Mucosa of descending colon (tissue), 3 donors: ENCODE measurements around the gene GALNT9. TPM values are rescaled to one million over a fixed set of nuclear protein-coding genes. Genes with fewer than 3 reads are reported as not detected.

Source experiments
- ATAC-seq: fragments of 200-7000 bp; cut with Tn5 transposase; one replicate; pipeline ENCODE4 v1.9.1; 2020; ENCODE audit warnings: mild to moderate bottlenecking, moderate library complexity
- DNase-seq, 3 donors: peaks; one replicate each; pipeline ENCODE4 v3.0.0-alpha.2; 2020
- H3K36me3 ChIP-seq: fragments of 200-600 bp; one replicate; pipeline ENCODE4 v1.8.0; 2021; ENCODE audit warnings: low read depth, mild to moderate bottlenecking
- H3K4me1 ChIP-seq: fragments of 200-600 bp; one replicate; pipeline ENCODE4 v1.8.0; 2021; ENCODE audit warnings: low read depth, mild to moderate bottlenecking
- H3K4me3 ChIP-seq: fragments of 200-600 bp; one replicate; pipeline ENCODE4 v1.8.0; 2021; ENCODE audit warnings: mild to moderate bottlenecking
- H3K9me3 ChIP-seq: fragments of 200-600 bp; one replicate; pipeline ENCODE4 v1.8.0; 2021; ENCODE audit warnings: mild to moderate bottlenecking
- intact Hi-C, 2 donors: fragments of 100-400 bp; cut with DNase I in 1 of 2; cut with micrococcal nuclease in 1 of 2; formaldehyde crosslinking; loops; one replicate each; pipeline versions ENCODE4 v1.11.0 to v1.11.1; 2022; cut with DNase I, micrococcal nuclease
- total RNA-seq, 3 donors: library from RNA; stranded (reverse); fragmentation: NEBNext Ultra II Directional in 2 of 3; extraction: Animal tissue kit (Norgen Biotek cat#: 25700) in 2 of 3; gene quantifications; one replicate each; pipeline versions ENCODE4 v1.2.1 to v1.2.4, GENCODE V29; 2021 to 2023
- TF ChIP-seq, protein P1 (sequence below): fragments of 200-600 bp; IDR thresholded peaks from one replicate; pipeline ENCODE4 v1.8.0; 2022; ENCODE audit warnings: antibody characterized with exemption, mild to moderate bottlenecking
- donor health status: DM: no; HTN: no; CAD: no; lungs with moderate emphysema.
- donor health status: DM: no; HTN: no; CAD: no.
- donor health status: DM: no; HTN: yes; CAD: no.

Gene GALNT9
- total RNA-seq, 3 donors from 2014 or later: 0.43 to 3.7 TPM; not detected in 1

DNA sequence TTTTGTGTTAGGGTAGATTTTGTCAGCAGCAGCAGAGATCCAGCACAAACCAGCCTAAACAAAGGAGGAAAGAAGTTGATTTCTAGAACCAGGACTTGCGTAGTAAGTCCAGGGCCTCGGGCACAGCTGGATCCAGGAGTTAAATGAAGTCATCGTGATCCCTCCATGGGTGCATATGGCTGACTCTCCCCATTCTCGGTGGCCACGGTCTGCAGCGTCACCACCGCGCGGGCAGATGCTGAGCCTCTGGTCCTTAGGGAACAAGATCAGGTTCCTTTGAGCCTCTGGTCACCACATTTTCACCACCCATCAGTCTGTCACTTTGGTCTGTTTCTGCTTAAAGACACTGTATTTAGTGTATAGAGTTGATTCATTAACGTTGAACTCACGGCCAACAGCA is 14.8 kb upstream of the GALNT9 start:
- Histone ChIP-seq H3K4me1 (no peaks in the 10 kb centered on the region), H3K36me3 (no peaks in the 10 kb centered on the region), H3K9me3 (no peaks in the 10 kb centered on the region), H3K4me3 (no peak overlapping the region)
- TF ChIP-seq, protein P1, sequence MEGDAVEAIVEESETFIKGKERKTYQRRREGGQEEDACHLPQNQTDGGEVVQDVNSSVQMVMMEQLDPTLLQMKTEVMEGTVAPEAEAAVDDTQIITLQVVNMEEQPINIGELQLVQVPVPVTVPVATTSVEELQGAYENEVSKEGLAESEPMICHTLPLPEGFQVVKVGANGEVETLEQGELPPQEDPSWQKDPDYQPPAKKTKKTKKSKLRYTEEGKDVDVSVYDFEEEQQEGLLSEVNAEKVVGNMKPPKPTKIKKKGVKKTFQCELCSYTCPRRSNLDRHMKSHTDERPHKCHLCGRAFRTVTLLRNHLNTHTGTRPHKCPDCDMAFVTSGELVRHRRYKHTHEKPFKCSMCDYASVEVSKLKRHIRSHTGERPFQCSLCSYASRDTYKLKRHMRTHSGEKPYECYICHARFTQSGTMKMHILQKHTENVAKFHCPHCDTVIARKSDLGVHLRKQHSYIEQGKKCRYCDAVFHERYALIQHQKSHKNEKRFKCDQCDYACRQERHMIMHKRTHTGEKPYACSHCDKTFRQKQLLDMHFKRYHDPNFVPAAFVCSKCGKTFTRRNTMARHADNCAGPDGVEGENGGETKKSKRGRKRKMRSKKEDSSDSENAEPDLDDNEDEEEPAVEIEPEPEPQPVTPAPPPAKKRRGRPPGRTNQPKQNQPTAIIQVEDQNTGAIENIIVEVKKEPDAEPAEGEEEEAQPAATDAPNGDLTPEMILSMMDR: no peak
- ATAC-seq (no peak), DNase-seq (no peak)
- intact Hi-C loops: no loop called here

DNA sequence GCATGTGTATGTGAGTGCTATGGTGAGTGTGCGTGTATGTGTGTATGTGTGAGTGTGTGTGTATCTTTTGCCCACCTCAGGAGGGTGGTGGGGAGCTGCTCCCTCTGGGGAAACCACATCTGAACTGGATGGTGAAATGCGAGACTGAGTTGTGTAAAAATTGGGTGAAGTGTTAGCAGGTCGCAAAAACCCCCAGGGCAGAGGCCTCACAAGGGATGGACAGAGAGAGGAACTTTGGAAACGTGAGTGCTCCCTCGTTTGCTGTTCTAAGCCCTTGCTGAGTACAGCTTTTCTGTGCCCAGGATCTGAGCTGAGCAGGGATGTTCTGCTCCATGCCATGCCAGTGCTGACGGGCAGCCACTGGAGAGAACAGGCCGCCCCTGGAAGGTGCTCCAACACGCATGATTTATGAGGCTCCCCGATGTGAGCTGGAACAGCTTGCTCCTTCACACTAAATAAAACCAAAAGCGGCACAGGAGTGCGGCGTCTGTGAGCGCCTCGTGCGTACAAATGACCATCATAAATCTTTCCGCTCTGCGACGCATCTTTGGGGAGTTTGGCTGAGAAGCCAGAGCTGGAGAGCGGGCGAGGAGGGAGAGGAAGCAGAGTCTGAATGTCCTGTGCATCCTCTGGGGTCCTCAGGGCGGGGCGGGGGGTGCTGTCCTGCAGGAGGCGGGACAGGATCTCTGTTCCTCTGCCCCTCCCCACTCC is 14.1 kb upstream of the GALNT9 start:
- Histone ChIP-seq H3K4me1 (no peaks in the 10 kb centered on the region), H3K36me3 (no peaks in the 10 kb centered on the region), H3K9me3 (no peaks in the 10 kb centered on the region), H3K4me3 (no peak overlapping the region)
- DNase-seq: no peak
- no peak for ATAC-seq
- intact Hi-C loops: no loop called here
- TF ChIP-seq, protein P1: no peak

DNA sequence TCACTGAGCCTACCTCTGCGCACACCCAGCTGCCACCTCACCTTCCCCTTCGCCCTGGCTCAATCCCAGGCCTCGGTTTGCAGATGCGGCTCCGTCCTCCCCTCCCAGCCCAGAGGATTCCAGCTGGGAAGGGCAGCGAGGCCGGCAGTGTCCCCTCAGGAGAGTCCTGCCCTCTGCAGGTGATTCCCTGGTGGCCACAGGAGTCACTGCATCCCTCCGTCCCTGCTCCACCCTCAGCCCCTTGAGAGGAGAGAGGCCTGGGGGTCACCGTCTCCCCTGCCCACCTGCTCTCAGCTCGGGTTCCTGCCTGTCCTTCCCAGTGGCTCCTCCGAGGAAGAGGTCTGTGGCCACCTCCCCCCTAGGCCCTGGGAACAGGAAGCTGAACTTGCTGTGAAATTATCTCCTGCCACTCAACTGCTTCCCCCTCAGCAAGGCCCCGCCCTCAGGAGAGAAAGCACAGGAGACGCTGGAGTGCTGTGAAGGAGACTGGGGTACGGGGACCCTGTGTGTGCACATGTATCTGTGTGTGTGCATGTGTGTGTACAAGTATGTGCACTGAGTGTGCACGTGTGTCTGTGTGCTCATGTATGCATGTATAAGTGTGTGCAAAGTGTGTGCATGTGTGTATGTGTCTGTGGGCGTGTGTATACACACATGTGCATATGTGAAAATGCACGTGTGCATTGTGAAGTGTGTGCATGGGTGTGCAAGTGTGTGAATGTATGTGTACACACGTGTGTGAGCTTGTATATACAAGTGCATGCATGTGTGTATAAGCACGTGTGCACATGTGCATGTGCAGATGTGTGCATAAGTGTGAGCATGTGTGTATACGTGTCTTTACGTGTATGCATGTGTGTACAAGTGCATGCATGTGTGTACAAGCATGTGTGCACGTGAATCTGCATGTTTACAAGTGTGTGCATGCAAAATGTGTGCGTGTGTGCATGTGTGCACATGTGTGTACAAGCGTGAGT is 13.2 kb upstream of the GALNT9 start:
- H3K36me3 ChIP-seq: no peaks in the 10 kb centered on the region
- H3K4me1 ChIP-seq: no peaks in the 10 kb centered on the region
- ATAC-seq (no peak), DNase-seq (no peak)
- no peaks in the 10 kb centered on the region for H3K9me3 ChIP-seq
- TF ChIP-seq, protein P1: no peak
- intact Hi-C loops: no loop called here
- no peak overlapping the region for H3K4me3 ChIP-seq

DNA sequence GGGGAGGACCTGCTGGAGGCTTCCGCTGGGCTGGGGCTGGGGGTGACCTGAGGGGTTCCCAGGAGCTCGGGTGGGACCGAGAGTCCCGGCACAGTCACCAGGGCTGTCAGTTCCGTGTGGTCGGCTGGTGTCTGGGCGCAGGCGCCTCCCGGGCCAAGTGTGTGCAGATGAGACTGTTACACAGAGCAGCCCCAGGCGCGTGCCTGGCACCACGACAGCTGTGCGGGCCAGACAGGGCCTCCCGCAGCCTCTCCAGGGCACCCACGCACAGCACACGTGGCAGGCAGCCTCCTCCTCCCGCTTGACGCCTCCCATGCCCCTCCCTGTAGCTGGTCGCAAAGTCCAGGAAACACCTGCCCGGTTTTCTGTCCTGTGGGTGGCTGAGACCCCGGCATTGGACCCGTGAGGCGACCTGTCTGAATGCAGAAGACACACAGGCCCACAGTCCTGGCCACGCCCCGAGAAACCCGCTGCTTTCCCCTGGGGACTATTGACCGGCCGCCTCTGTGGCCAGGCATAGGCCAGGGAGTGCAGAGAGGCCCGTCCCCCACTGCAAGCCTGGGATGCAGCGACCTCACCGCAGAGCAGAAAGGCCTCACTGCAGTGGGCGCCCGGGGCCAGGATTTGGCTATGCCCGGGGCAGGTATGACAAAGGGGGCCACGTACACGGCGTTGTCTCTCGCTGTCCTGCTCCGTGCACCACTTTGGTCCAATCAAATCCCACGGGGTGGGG is 12.1 kb upstream of the GALNT9 start:
- TF ChIP-seq, protein P1: no peak
- DNase-seq: no peak
- H3K9me3 ChIP-seq: no peaks in the 10 kb centered on the region
- no peaks in the 10 kb centered on the region for H3K4me1 ChIP-seq
- no peaks in the 10 kb centered on the region for H3K36me3 ChIP-seq
- intact Hi-C loops: no loop called here
- no peak for ATAC-seq
- H3K4me3 ChIP-seq: no peak overlapping the region

DNA sequence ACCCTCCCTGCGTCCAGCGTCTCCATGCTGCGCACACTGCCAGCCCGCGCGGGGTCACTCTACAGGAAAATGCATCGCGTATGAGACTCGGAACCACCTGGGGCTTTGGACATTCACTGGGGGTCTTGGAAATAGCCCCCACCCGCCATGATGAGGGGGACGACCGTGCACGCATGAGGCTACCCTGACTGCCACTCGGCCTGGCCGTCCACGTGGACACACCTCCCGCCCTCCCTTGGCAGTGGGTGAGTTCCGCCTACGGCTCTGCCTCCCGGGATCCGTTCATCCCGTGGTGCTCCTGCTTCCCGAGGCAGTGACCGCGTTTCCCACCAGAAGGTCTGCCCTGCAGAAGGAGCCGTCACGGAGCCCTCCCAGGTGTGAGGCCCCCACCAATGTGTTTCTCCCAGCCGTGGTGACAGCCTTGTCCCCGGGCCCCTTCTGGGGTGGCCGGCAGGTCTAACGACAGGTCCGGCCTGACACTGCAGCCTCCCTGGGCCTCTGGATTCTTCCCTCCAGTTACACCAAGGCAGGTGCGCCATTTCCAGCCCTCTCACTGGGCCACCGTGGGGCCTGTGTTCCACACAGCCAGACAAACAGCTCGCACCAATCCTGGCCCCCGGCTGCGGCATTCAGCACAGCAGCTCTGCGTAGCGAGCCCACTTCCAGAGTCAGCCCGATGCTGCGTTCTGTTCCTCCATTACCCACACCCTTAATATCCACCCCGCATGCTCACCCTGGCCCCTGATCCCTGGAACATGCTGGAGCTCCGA is 11.1 kb upstream of the GALNT9 start:
- Histone ChIP-seq H3K9me3 (no peaks in the 10 kb centered on the region), H3K4me3 (no peak overlapping the region), H3K4me1 (no peaks in the 10 kb centered on the region), H3K36me3 (no peaks in the 10 kb centered on the region)
- DNase-seq: no peak
- ATAC-seq: no peak
- intact Hi-C loops: no loop called here
- TF ChIP-seq, protein P1: no peak
